ENCODE results near the gene ENG. TPM values are rescaled to one million over a fixed set of nuclear protein-coding genes. Genes with fewer than 3 reads are reported as not detected.

The ENG gene
- total RNA-seq, result 10 to 100 TPM; 10.7 to 20.3 (median 14.8) TPM

GRCh38 chr9:127854184-127854806, at the start of gene ENG:
ENG (minus strand) TSS chr9:127854658; CDS start chr9:127854355, 303 bp downstream.
- Mint-ChIP-seq H3K27me3 (ENCODE audit: low read depth) (no peaks in the 10 kb centered on the region), H3K4me1 (ENCODE audit: low read depth) (peaks cover 31% of the 10 kb centered on the region), H3K4me3 (peak within 1 kb of the TSS; percentile 86), H3K9me3 (peaks cover 3% of the 10 kb centered on the region), H3K36me3 (ENCODE audit: insufficient read depth) (peaks cover 7% of the 10 kb centered on the region)
- peak; percentile 60 to 73 for ATAC-seq
- DNase-seq, result no peak

- Mint-ChIP-seq H3K36me3 (ENCODE audit: insufficient read depth) (no peaks in the 10 kb centered on the region), H3K4me3 (peak overlapping the region; percentile 86), H3K27me3 (ENCODE audit: low read depth) (no peaks in the 10 kb centered on the region), H3K9me3 (no peaks in the 10 kb centered on the region), H3K4me1 (ENCODE audit: low read depth) (peaks cover 60% of the 10 kb centered on the region)
- DNase-seq (peak; percentile 49), ATAC-seq (peak; percentile 8 to 10)
These were observed 49.4 kb upstream of the ENG start for GRCh38 chr9:127903557-127904475.

DNA sequence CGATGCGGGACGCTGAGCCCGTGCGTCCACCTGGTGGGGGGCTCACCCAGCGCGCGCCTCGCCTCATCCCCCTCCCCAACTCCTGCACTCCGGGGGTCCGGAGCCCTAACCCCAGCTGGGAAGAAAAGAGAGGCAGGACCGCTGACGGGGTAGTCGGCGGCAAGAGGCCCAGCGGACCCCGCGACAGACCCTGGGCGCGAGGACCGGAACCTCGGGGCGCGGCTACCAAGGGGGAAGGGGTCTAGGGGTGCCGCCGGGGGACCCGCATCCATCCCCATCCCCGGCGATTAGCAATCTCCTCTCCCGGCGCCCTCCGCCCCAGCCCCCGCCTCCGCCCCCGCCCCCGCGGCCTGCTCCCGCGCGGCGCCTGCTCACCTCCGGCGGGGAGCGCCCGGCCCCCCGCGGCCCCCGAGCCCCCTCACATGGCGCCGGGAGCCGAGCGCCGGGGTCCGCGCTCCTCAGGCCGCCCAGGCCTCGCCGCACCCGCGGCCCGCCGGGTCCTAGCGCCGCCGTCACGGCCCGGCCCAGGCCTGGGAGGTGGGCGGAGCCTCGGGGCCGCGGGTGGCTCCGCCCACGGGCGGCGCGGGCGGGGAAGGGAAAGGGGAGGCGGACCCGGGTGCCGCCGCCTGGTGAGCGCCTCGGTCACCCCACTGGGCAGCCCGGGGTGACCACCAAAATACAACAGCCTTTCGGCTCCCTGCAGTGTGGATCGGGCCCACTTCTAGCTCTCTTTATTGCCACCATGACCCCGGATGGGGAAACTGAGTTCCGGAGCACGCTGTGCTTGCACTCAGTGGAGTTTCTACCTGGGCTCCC, 44.9 kb upstream of the ENG start, which contains the start of gene ST6GALNAC6:
ST6GALNAC6 (minus strand) TSS at position 476 of the 816 bp plus-strand sequence. CDS start 1,622 bp downstream, outside the sequence.
- no peaks in the 10 kb centered on the region for H3K9me3 Mint-ChIP-seq
- H3K36me3 Mint-ChIP-seq (ENCODE audit: insufficient read depth), result peaks cover 22% of the 10 kb centered on the region
- H3K4me3 Mint-ChIP-seq, result peak within 1 kb of the TSS; percentile 86
- peaks cover 45% of the 10 kb centered on the region for H3K4me1 Mint-ChIP-seq (ENCODE audit: low read depth)
- H3K27me3 Mint-ChIP-seq (ENCODE audit: low read depth), result no peaks in the 10 kb centered on the region
- DNase-seq (peak; percentile 60), ATAC-seq (peak; percentile 87 to 88)

GRCh38 chr9:127898433-127899127, 44.1 kb upstream of the ENG start:
- Mint-ChIP-seq H3K4me3 (peak overlapping the region; percentile 86), H3K36me3 (ENCODE audit: insufficient read depth) (peaks cover 30% of the 10 kb centered on the region), H3K4me1 (ENCODE audit: low read depth) (peaks cover 40% of the 10 kb centered on the region), H3K27me3 (ENCODE audit: low read depth) (no peaks in the 10 kb centered on the region), H3K9me3 (peaks cover 5% of the 10 kb centered on the region)
- DNase-seq (no peak), ATAC-seq (peak; percentile 19 to 21)

DNA sequence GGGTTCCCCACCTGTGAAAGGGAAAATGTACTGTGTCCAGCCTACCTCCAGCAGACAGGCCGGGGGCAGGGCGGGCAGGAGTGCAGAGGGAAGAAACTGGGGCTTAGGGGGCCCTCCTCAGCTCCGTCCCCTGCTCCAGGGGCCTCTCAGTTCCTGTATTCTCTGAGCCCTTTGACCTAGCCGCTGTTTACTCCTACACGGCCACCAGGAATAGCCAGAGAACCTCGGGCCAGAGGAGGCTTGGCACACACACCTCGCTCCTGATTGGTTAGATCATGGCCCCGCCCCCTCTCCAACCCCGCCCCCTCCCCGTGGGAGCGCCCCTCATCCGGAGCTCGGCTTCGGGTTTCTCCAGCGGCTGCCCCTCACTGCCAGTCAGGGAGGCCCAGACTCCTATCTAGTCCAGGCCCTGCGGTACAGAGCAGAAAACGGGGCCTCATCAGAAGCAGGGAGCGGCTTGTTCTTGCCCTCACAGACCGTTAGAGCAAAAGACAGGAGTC, 42.8 kb upstream of the ENG start:
- H3K36me3 Mint-ChIP-seq (ENCODE audit: insufficient read depth), result peaks cover 43% of the 10 kb centered on the region
- no peaks in the 10 kb centered on the region for H3K27me3 Mint-ChIP-seq (ENCODE audit: low read depth)
- H3K4me1 Mint-ChIP-seq (ENCODE audit: low read depth), result peaks cover 39% of the 10 kb centered on the region
- DNase-seq (no peak), ATAC-seq (peak; percentile 18 to 22)
- no peak overlapping the region for H3K4me3 Mint-ChIP-seq
- peaks cover 8% of the 10 kb centered on the region for H3K9me3 Mint-ChIP-seq

- Mint-ChIP-seq H3K9me3 (peaks cover 8% of the 10 kb centered on the region), H3K4me1 (ENCODE audit: low read depth) (peaks cover 33% of the 10 kb centered on the region), H3K4me3 (no peak overlapping the region), H3K27me3 (ENCODE audit: low read depth) (no peaks in the 10 kb centered on the region), H3K36me3 (ENCODE audit: insufficient read depth) (peaks cover 43% of the 10 kb centered on the region)
- no peak for ATAC-seq
- no peak for DNase-seq
These were observed 42.1 kb upstream of the ENG start for GRCh38 chr9:127896395-127897192.

DNA sequence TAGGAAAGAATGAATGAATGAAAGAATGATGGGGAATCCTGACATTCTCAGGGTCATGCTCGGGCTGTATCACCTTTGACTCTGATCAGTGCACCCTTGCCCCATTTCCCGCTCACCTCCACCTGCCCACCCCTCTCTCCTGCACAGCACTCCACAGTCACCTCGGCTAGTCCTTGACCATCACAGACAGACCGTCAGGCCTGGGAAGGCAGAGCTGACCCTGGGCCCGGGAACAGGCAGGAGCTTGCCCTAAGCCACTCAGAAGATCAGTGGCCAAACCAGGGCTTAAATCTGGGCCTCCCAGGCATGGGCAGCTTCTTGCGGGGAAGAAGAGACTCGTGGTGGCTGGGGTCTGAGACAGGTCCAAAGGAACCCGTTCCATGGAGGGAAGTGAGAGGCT, 41.4 kb upstream of the ENG start:
- DNase-seq (no peak), ATAC-seq (no peak)
- Mint-ChIP-seq H3K36me3 (ENCODE audit: insufficient read depth) (peaks cover 49% of the 10 kb centered on the region), H3K4me3 (no peak overlapping the region), H3K4me1 (ENCODE audit: low read depth) (peaks cover 28% of the 10 kb centered on the region), H3K9me3 (peaks cover 8% of the 10 kb centered on the region), H3K27me3 (ENCODE audit: low read depth) (no peaks in the 10 kb centered on the region)

GRCh38 chr9:127893392-127893791, 38.9 kb upstream of the ENG start:
- Mint-ChIP-seq H3K27me3 (ENCODE audit: low read depth) (no peaks in the 10 kb centered on the region), H3K36me3 (ENCODE audit: insufficient read depth) (peaks cover 56% of the 10 kb centered on the region)

GRCh38 chr9:127892831-127893230, 38.4 kb upstream of the ENG start:
- no peak for DNase-seq
- Mint-ChIP-seq H3K9me3 (peaks cover 8% of the 10 kb centered on the region), H3K36me3 (ENCODE audit: insufficient read depth) (peaks cover 57% of the 10 kb centered on the region), H3K4me3 (no peak overlapping the region), H3K27me3 (ENCODE audit: low read depth) (no peaks in the 10 kb centered on the region), H3K4me1 (ENCODE audit: low read depth) (peaks cover 16% of the 10 kb centered on the region)
- no peak for ATAC-seq

More at GRCh38 chr9:127893392-127893791, 38.9 kb upstream of the ENG start:
- Mint-ChIP-seq H3K9me3 (peaks cover 8% of the 10 kb centered on the region), H3K4me3 (no peak overlapping the region), H3K4me1 (ENCODE audit: low read depth) (peaks cover 20% of the 10 kb centered on the region)
- no peak for ATAC-seq
- DNase-seq, result no peak

- Mint-ChIP-seq H3K4me3 (no peak overlapping the region), H3K4me1 (ENCODE audit: low read depth) (peaks cover 7% of the 10 kb centered on the region), H3K9me3 (peaks cover 8% of the 10 kb centered on the region), H3K36me3 (ENCODE audit: insufficient read depth) (peaks cover 49% of the 10 kb centered on the region), H3K27me3 (ENCODE audit: low read depth) (no peaks in the 10 kb centered on the region)
- DNase-seq (no peak), ATAC-seq (no peak)
These were observed 35.6 kb upstream of the ENG start for GRCh38 chr9:127890053-127890452.

DNA sequence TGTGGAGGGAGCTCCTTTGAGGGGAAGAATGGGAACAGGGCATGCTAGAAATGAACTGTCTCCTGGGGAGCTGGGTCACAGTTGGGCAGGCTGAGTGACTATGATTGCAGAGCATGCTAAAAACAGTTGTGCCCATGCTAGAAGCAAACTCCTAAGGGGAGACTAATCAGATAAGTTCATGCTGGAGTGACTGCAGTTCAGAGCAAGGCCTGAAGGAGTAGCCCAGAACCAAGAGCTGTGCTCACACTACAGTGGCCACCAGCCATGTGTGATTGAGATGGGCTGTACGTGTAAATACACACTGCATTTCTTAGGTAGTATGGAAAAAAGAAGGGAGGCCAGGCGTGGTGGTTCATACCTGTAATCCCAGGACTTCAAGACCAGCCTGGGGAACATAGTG, 33.3 kb upstream of the ENG start:
- ATAC-seq (peak in 1 of 2 donors; percentile 49), DNase-seq (no peak)
- Mint-ChIP-seq H3K9me3 (no peaks in the 10 kb centered on the region), H3K36me3 (ENCODE audit: insufficient read depth) (peaks cover 28% of the 10 kb centered on the region), H3K4me3 (no peak overlapping the region), H3K27me3 (ENCODE audit: low read depth) (no peaks in the 10 kb centered on the region), H3K4me1 (ENCODE audit: low read depth) (peaks cover 2% of the 10 kb centered on the region)

- Mint-ChIP-seq H3K27me3 (ENCODE audit: low read depth) (no peaks in the 10 kb centered on the region), H3K4me1 (ENCODE audit: low read depth) (no peaks in the 10 kb centered on the region), H3K36me3 (ENCODE audit: insufficient read depth) (peaks cover 22% of the 10 kb centered on the region), H3K9me3 (no peaks in the 10 kb centered on the region), H3K4me3 (no peak overlapping the region)
- ATAC-seq (no peak), DNase-seq (no peak)
These were observed 32.0 kb upstream of the ENG start for GRCh38 chr9:127886401-127886972.

All from activated T-cell treated with anti-CD3 and anti-CD28 coated beads, Interleukin-2, amount 50 U/mL, for 4 hours (primary cell).